Gastroesophageal sphincter (tissue), 4 donors: ENCODE measurements around the gene CLCNKB. TPM values are rescaled to one million over a fixed set of nuclear protein-coding genes. Genes with fewer than 3 reads are reported as not detected.

Experiments used
- ATAC-seq: fragments of 150-250 bp; one replicate; pipeline ENCODE4 v1.9.1; 2016; ENCODE audit warnings: mild to moderate bottlenecking, moderate library complexity
- H3K27ac ChIP-seq, 4 donors: fragments of 200-600 bp; sonication (generic) in 3 of 4; 1 replicate in 3 of 4; 2 replicates in 1 of 4; pipeline ENCODE4 v1.5.1; 2016 to 2019
- H3K27me3 ChIP-seq: fragments of 200-600 bp; sonication (generic); one replicate; pipeline ENCODE4 v1.5.1; 2019
- H3K36me3 ChIP-seq, 2 donors: fragments of 200-600 bp; sonication (generic); one replicate each; pipeline ENCODE4 v1.5.1; 2019; ENCODE audit warnings: control low read depth in 1 of 2
- H3K4me1 ChIP-seq, 3 donors: fragments of 200-600 bp; sonication (generic); 1 replicate in 2 of 3; 2 replicates in 1 of 3; pipeline ENCODE4 v1.5.1; 2016 to 2019; ENCODE audit warnings: control low read depth in 2 of 3
- H3K4me3 ChIP-seq, 2 donors: fragments of 200-600 bp; sonication (generic); one replicate each; pipeline ENCODE4 v1.5.1; 2019; ENCODE audit warnings: mild to moderate bottlenecking in 1 of 2, moderate library complexity in 1 of 2
- H3K9me3 ChIP-seq, 3 donors: fragments of 200-600 bp; sonication (generic); one replicate each; pipeline ENCODE4 v1.5.1; 2017 to 2019; ENCODE audit warnings: control low read depth in 2 of 3
- CTCF ChIP-seq, 4 experiments: fragments of 200-600 bp in 2 of 4; fragments of 450-650 bp in 2 of 4; sonication (generic) in 1 of 4; IDR thresholded peaks; one replicate each; pipeline ENCODE4 v1.5.1; 2017 to 2019; ENCODE audit warnings: antibody characterized with exemption in 4 of 4, mild to moderate bottlenecking in 2 of 4, moderate library complexity in 2 of 4
- EP300 ChIP-seq: sonication (generic); formaldehyde crosslinking; IDR thresholded peaks from one replicate; pipeline ENCODE4 v1.6.1; 2017; ENCODE audit warnings: antibody characterized with exemption, mild to moderate bottlenecking
- POLR2A ChIP-seq, 2 donors: fragments of 450-650 bp; IDR thresholded peaks; one replicate each; pipeline ENCODE4 v1.6.1; 2017; ENCODE audit warnings: antibody characterized with exemption in 2 of 2, mild to moderate bottlenecking in 2 of 2, moderate library complexity in 1 of 2
- POLR2AphosphoS5 ChIP-seq: sonication (generic); formaldehyde crosslinking; IDR thresholded peaks from one replicate; pipeline ENCODE4 v1.6.1; 2017; ENCODE audit warnings: antibody characterized with exemption
- WGBS, 2 donors: methylation state at CpG; one replicate each; pipeline ENCODE4 v1.1.5; 2018; ENCODE audit warnings: low coverage in 1 of 2; 5-methylcytosine and 5-hydroxymethylcytosine counted together
- total RNA-seq, 4 donors: library from RNA; depleted of rRNA; stranded (reverse); fragments of >200 nt; gene quantifications; one replicate each; pipeline ENCODE4 v1.1.0, GENCODE V29; 2016

CLCNKB gene
- total RNA-seq, 4 donors from 2014 or later: 0.20 to 1.9 (median 0.82) TPM

- no peaks in the 10 kb centered on the region for H3K9me3 ChIP-seq
- H3K4me3 ChIP-seq: no peak overlapping the region
- WGBS, 2 donors: 86% methylated on average over 1 of the region's 5 CpGs; no CpG with 5 or more reads in 1 of the 2 donors
- TF ChIP-seq POLR2A (IDR thresholded peaks at IDR 0.05): no peak
- no peak for TF ChIP-seq EP300
- no peak for TF ChIP-seq POLR2AphosphoS5
- TF ChIP-seq CTCF (IDR thresholded peaks at IDR 0.05): no peak
- H3K4me1 ChIP-seq: peaks cover 0 to 52% (median 17%) of the 10 kb centered on the region in 3 donors
- no peak overlapping the region for H3K27ac ChIP-seq
- ATAC-seq: no peak
- H3K36me3 ChIP-seq: no peaks in the 10 kb centered on the region
- peaks cover 9% of the 10 kb centered on the region for H3K27me3 ChIP-seq
These were observed 28.5 kb downstream of the CLCNKB start for GRCh38 chr1:16072095-16072494.

- TF ChIP-seq CTCF (IDR thresholded peaks at IDR 0.05): no peak
- TF ChIP-seq POLR2A (IDR thresholded peaks at IDR 0.05): no peak
- TF ChIP-seq EP300: no peak
- no peak for TF ChIP-seq POLR2AphosphoS5
- Histone ChIP-seq H3K36me3 (no peaks in the 10 kb centered on the region), H3K27me3 (peaks cover 9% of the 10 kb centered on the region), H3K4me1 (peaks cover 0 to 48% (median 17%) of the 10 kb centered on the region in 3 donors), H3K4me3 (peak overlapping the region; percentile 14 to 58), H3K27ac (peak overlapping the region in 1 of 4 donors; percentile 51), H3K9me3 (no peaks in the 10 kb centered on the region)
- no peak for ATAC-seq
- 0% methylated on average over 2 of the region's 49 CpGs; no CpG with 5 or more reads in 1 of the 2 donors for WGBS, 2 donors
These were observed 29.3 kb downstream of the CLCNKB start for GRCh38 chr1:16072616-16073484.

- 7 to 15% methylated on average over 9 to 14 of the region's 54 CpGs for WGBS, 2 donors
- peak in 3 of 4 experiments; percentile 35 to 73 (median 70) for TF ChIP-seq CTCF (IDR thresholded peaks at IDR 0.05)
- TF ChIP-seq POLR2AphosphoS5: no peak
- Histone ChIP-seq H3K4me1 (peaks cover 0 to 41% (median 11%) of the 10 kb centered on the region in 3 donors), H3K9me3 (no peaks in the 10 kb centered on the region), H3K4me3 (peak within 1 kb of the TSS; percentile 14 to 58), H3K27me3 (peaks cover 9% of the 10 kb centered on the region), H3K27ac (peak within 1 kb of the TSS in 1 of 4 donors; percentile 51), H3K36me3 (no peaks in the 10 kb centered on the region)
- peak; percentile 57 for ATAC-seq
These were observed 30.0 kb downstream of the CLCNKB start, which contains the start of gene FAM131C for GRCh38 chr1:16073490-16074119. FAM131C (minus strand) TSS chr1:16073651; CDS start chr1:16073442, 209 bp downstream.

- no peak overlapping the region for H3K4me3 ChIP-seq
- no peak for ATAC-seq
- H3K9me3 ChIP-seq: no peaks in the 10 kb centered on the region
- H3K4me1 ChIP-seq: peaks cover 0 to 43% (median 12%) of the 10 kb centered on the region in 3 donors
- H3K36me3 ChIP-seq: no peaks in the 10 kb centered on the region
- 67 to 75% methylated on average over 5 of the region's 5 CpGs for WGBS, 2 donors
- TF ChIP-seq POLR2AphosphoS5 (no peak), EP300 (no peak), POLR2A (IDR thresholded peaks at IDR 0.05) (no peak), CTCF (IDR thresholded peaks at IDR 0.05) (no peak)
- H3K27me3 ChIP-seq: peaks cover 9% of the 10 kb centered on the region
- no peak overlapping the region for H3K27ac ChIP-seq
These were observed 30.6 kb downstream of the CLCNKB start for GRCh38 chr1:16074217-16074616.
